ENCODE data around the gene HGFAC.

HGFAC gene

GRCh38 chr4:3437998-3438846 lies 3.5 kb upstream of the HGFAC start:
- no peak overlapping the region for H3K4me3 ChIP-seq
- no peak for TF ChIP-seq CTCF (IDR thresholded peaks at IDR 0.05)
- no peak for DNase-seq (ENCODE audit: low spot score)
- no peak overlapping the region for H3K27ac ChIP-seq

GRCh38 chr4:3438847-3439180 lies 3.0 kb upstream of the HGFAC start:
- no peak for DNase-seq (ENCODE audit: low spot score)
- Histone ChIP-seq H3K27ac (no peak overlapping the region), H3K4me3 (no peak overlapping the region)
- no peak for TF ChIP-seq CTCF (IDR thresholded peaks at IDR 0.05)

- Histone ChIP-seq H3K27ac (no peak overlapping the region), H3K4me3 (no peak overlapping the region)
- DNase-seq (ENCODE audit: low spot score) = no peak
- TF ChIP-seq CTCF (IDR thresholded peaks at IDR 0.05) = no peak
Observed at GRCh38 chr4:3439391-3439790, 2.4 kb upstream of the HGFAC start.

- no peak for TF ChIP-seq CTCF (IDR thresholded peaks at IDR 0.05)
- no peak overlapping the region for H3K4me3 ChIP-seq
- H3K27ac ChIP-seq = no peak overlapping the region
- no peak for DNase-seq (ENCODE audit: low spot score)
Observed at GRCh38 chr4:3440011-3440410, 1.8 kb upstream of the HGFAC start.

- no peak overlapping the region for H3K4me3 ChIP-seq
- no peak overlapping the region for H3K27ac ChIP-seq
- DNase-seq (ENCODE audit: low spot score) = no peak
- no peak for TF ChIP-seq CTCF (IDR thresholded peaks at IDR 0.05)
Observed at GRCh38 chr4:3440979-3441500, 728 bp upstream of the HGFAC start.

- Histone ChIP-seq H3K27ac (no peak overlapping the region), H3K4me3 (no peak overlapping the region)
- no peak for TF ChIP-seq CTCF (IDR thresholded peaks at IDR 0.05)
- no peak for DNase-seq (ENCODE audit: low spot score)
Observed at GRCh38 chr4:3442460-3442958, 741 bp downstream of the HGFAC start.
